Mesenchymal stem cell (in vitro differentiated cells and primary cell): ENCODE results near the gene SPATA22. TPM values are rescaled to one million over a fixed set of nuclear protein-coding genes. Genes with fewer than 3 reads are reported as not detected.
"Not testable (repeated sequence)": the region's sequence is repeated elsewhere in the genome, so short reads cannot be mapped to it uniquely, and the experiment has no call there.

Experiments used
- DNase-seq: peaks from one replicate; pipeline ENCODE4 v3.0.0-alpha.2; 2013
- H2AFZ ChIP-seq: one replicate; pipeline ENCODE4 v1.6.1; 2013; ENCODE audit warnings: low read depth, mild to moderate bottlenecking, control low read depth, inconsistent platforms, low read length, moderate library complexity
- H2AK5ac ChIP-seq: 2 replicates; pipeline ENCODE4 v1.6.1; 2013; ENCODE audit warnings: low read length, moderate library complexity, mild to moderate bottlenecking, inconsistent platforms; ENCODE audit not compliant: severe bottlenecking
- H2BK120ac ChIP-seq: one replicate; pipeline ENCODE4 v1.6.1; 2013; ENCODE audit warnings: low read depth, mild to moderate bottlenecking, inconsistent platforms, low read length, moderate library complexity
- H2BK12ac ChIP-seq, 2 experiments: one replicate each; pipeline ENCODE4 v1.6.1; 2013; ENCODE audit warnings: inconsistent platforms in 2 of 2, low read length in 2 of 2, mild to moderate bottlenecking in 2 of 2, moderate library complexity in 2 of 2, control low read depth in 1 of 2
- H2BK15ac ChIP-seq: one replicate; pipeline ENCODE4 v1.6.1; 2013; ENCODE audit warnings: mild to moderate bottlenecking, low read depth, inconsistent platforms; ENCODE audit not compliant: poor library complexity, severe bottlenecking
- H2BK5ac ChIP-seq: 2 replicates; pipeline ENCODE4 v1.6.1; 2013; ENCODE audit warnings: low read depth, mild to moderate bottlenecking, low read length, control low read depth, inconsistent platforms; ENCODE audit not compliant: poor library complexity, severe bottlenecking
- H3K14ac ChIP-seq, 2 experiments: one replicate each; pipeline ENCODE4 v1.6.1; 2013; ENCODE audit warnings: inconsistent platforms in 2 of 2, low read length in 2 of 2, control low read depth in 1 of 2, mild to moderate bottlenecking in 1 of 2, moderate library complexity in 1 of 2
- H3K18ac ChIP-seq, 2 experiments: one replicate each; pipeline ENCODE4 v1.6.1; 2013; ENCODE audit warnings: inconsistent platforms in 2 of 2, low read length in 2 of 2, control low read depth in 1 of 2, low read depth in 1 of 2, mild to moderate bottlenecking in 1 of 2
- H3K23ac ChIP-seq, 2 experiments: one replicate each; pipeline ENCODE4 v1.6.1; 2013; ENCODE audit warnings: inconsistent platforms in 2 of 2, low read length in 2 of 2, mild to moderate bottlenecking in 2 of 2, moderate library complexity in 2 of 2, control low read depth in 1 of 2
- H3K27ac ChIP-seq: 2 replicates; pipeline ENCODE4 v1.5.1; 2013; ENCODE audit warnings: mild to moderate bottlenecking, moderate library complexity, low read length, control low read depth, inconsistent platforms; ENCODE audit not compliant: poor library complexity, severe bottlenecking
- H3K27me3 ChIP-seq, 2 experiments: 2 replicates each; pipeline versions ENCODE4 v1.6.1 to v1.7.0; 2013; ENCODE audit warnings: low read length in 2 of 2, mild to moderate bottlenecking in 2 of 2, moderate library complexity in 2 of 2, control low read depth in 1 of 2, inconsistent platforms in 1 of 2; ENCODE audit not compliant: control insufficient read depth in 1 of 2, insufficient read depth in 1 of 2
- H3K36me3 ChIP-seq, 2 experiments: 2 replicates each; pipeline versions ENCODE4 v1.6.1 to v1.7.0; 2013; ENCODE audit warnings: low read length in 2 of 2, control low read depth in 1 of 2, inconsistent platforms in 1 of 2, low read depth in 1 of 2, mild to moderate bottlenecking in 1 of 2; ENCODE audit not compliant: insufficient read depth in 2 of 2, control insufficient read depth in 1 of 2
- H3K4ac ChIP-seq, 2 experiments: one replicate each; pipeline ENCODE4 v1.6.1; 2013; ENCODE audit warnings: inconsistent platforms in 2 of 2, low read length in 2 of 2, mild to moderate bottlenecking in 2 of 2, moderate library complexity in 2 of 2, control low read depth in 1 of 2, low read depth in 1 of 2
- H3K4me1 ChIP-seq: 2 replicates; pipeline ENCODE4 v1.6.1; 2013; ENCODE audit warnings: low read depth, low read length, control low read depth; ENCODE audit not compliant: control insufficient read depth, insufficient read depth
- H3K4me2 ChIP-seq: 2 replicates; pipeline ENCODE4 v1.6.1; 2013; ENCODE audit warnings: low read length, mild to moderate bottlenecking, inconsistent platforms; ENCODE audit not compliant: poor library complexity, severe bottlenecking
- H3K4me3 ChIP-seq, 2 experiments: 2 replicates each; pipeline versions ENCODE4 v1.5.1 to v1.7.0; 2013; ENCODE audit warnings: low read length in 2 of 2, mild to moderate bottlenecking in 2 of 2, control low read depth in 1 of 2, low read depth in 1 of 2; ENCODE audit not compliant: insufficient read depth in 1 of 2
- H3K79me1 ChIP-seq: replicated peaks from 2 replicates; pipeline ENCODE4 v1.6.1; 2013; ENCODE audit warnings: mild to moderate bottlenecking, control low read depth, low read length, inconsistent platforms; ENCODE audit not compliant: poor library complexity, severe bottlenecking
- H3K9ac ChIP-seq: 2 replicates; pipeline ENCODE4 v1.7.0; 2013; ENCODE audit warnings: mild to moderate bottlenecking, low read length, moderate library complexity
- H3K9me3 ChIP-seq: 2 replicates; pipeline ENCODE4 v1.7.0; 2013; ENCODE audit warnings: mild to moderate bottlenecking, low read length; ENCODE audit not compliant: control insufficient read depth
- H4K8ac ChIP-seq: one replicate; pipeline ENCODE4 v1.6.1; 2013; ENCODE audit warnings: inconsistent platforms, mild to moderate bottlenecking, low read length, moderate library complexity
- H4K91ac ChIP-seq: one replicate; pipeline ENCODE4 v1.6.1; 2013; ENCODE audit warnings: mild to moderate bottlenecking, low read length, inconsistent platforms
- WGBS: methylation state at CpG from one replicate; pipeline ENCODE4 v1.1.7; 2013; ENCODE audit warnings: mixed read lengths; 5-methylcytosine and 5-hydroxymethylcytosine counted together
- polyA plus RNA-seq, 2 experiments: library from polyadenylated mRNA; stranded (reverse); fragments of 200-250 nt; gene quantifications; one replicate each; pipeline ENCODE4 v1.2.3, GENCODE V29; 2013

The SPATA22 gene
- not detected for polyA plus RNA-seq (2013, experiment 1 of 2)
- polyA plus RNA-seq (2013, experiment 2 of 2): not detected

GRCh38 chr17:3471599-3471998 lies at the start of gene SPATA22:
Gene SPATA22, minus strand, starts transcription at chr17:3471819. Its CDS starts 2,494 bp downstream, at chr17:3469325.
- H3K23ac ChIP-seq: no peak within 1 kb of the TSS
- H3K27me3 ChIP-seq: no peaks in the 10 kb centered on the region
- no peak within 1 kb of the TSS for H4K8ac ChIP-seq
- no peak within 1 kb of the TSS for H3K27ac ChIP-seq
- no peak for DNase-seq
- no peaks in the 10 kb centered on the region for H3K4me1 ChIP-seq
- no peaks in the 10 kb centered on the region for H3K36me3 ChIP-seq
- H2BK15ac ChIP-seq: no peak within 1 kb of the TSS
- H2BK120ac ChIP-seq: no peak within 1 kb of the TSS
- 96% methylated on average over 38 of the region's 38 CpGs for WGBS
- H3K4ac ChIP-seq: no peak within 1 kb of the TSS
- no peak within 1 kb of the TSS for H3K4me2 ChIP-seq
- no peak within 1 kb of the TSS for H2BK5ac ChIP-seq
- H3K9me3 ChIP-seq: no peaks in the 10 kb centered on the region
- no peaks in the 10 kb centered on the region for H3K79me1 ChIP-seq
- H2BK12ac ChIP-seq: no peak within 1 kb of the TSS
- H2AK5ac ChIP-seq: no peak within 1 kb of the TSS
- H3K4me3 ChIP-seq: peak within 1 kb of the TSS in 1 of 2 experiments; percentile 10
- no peak within 1 kb of the TSS for H2AFZ ChIP-seq
- no peak within 1 kb of the TSS for H3K14ac ChIP-seq
- H4K91ac ChIP-seq: no peak within 1 kb of the TSS
- H3K9ac ChIP-seq: no peak within 1 kb of the TSS
- no peak within 1 kb of the TSS for H3K18ac ChIP-seq

GRCh38 chr17:3519472-3519871 lies 47.9 kb upstream of the SPATA22 start:
- H2AK5ac ChIP-seq, H3K9me3 ChIP-seq, H3K4me2 ChIP-seq, H3K4me3 ChIP-seq, H3K14ac ChIP-seq, H2BK15ac ChIP-seq, H2BK120ac ChIP-seq, H3K27ac ChIP-seq, H3K9ac ChIP-seq, H2BK5ac ChIP-seq, H3K18ac ChIP-seq, H3K79me1 ChIP-seq, H4K91ac ChIP-seq, H3K27me3 ChIP-seq, H2AFZ ChIP-seq, H4K8ac ChIP-seq, H3K23ac ChIP-seq, H3K4ac ChIP-seq, H3K4me1 ChIP-seq, DNase-seq, H2BK12ac ChIP-seq: not testable (repeated sequence)
- peaks cover 0 to 47% of the 10 kb centered on the region in 2 experiments for H3K36me3 ChIP-seq
- 84% methylated on average over 4 of the region's 4 CpGs for WGBS

GRCh38 chr17:3514873-3515272 lies 43.3 kb upstream of the SPATA22 start:
- Histone ChIP-seq H2BK12ac (no peak overlapping the region), H3K4me1 (peaks cover 8% of the 10 kb centered on the region), H3K27ac (no peak overlapping the region), H3K27me3 (no peaks in the 10 kb centered on the region), H3K23ac (no peak overlapping the region), H3K14ac (no peak overlapping the region), H4K8ac (no peak overlapping the region), H2AFZ (no peak overlapping the region), H3K79me1 (no peaks in the 10 kb centered on the region), H3K4me2 (no peak overlapping the region), H3K18ac (no peak overlapping the region), H3K9me3 (no peaks in the 10 kb centered on the region), H2BK15ac (no peak overlapping the region), H3K4me3 (no peak overlapping the region), H2BK120ac (no peak overlapping the region), H4K91ac (no peak overlapping the region), H2AK5ac (no peak overlapping the region), H3K36me3 (peaks cover 0 to 51% of the 10 kb centered on the region in 2 experiments), H3K9ac (no peak overlapping the region), H2BK5ac (no peak overlapping the region), H3K4ac (no peak overlapping the region)
- WGBS: 83% methylated on average over 9 of the region's 9 CpGs
- no peak for DNase-seq

GRCh38 chr17:3514167-3514566 lies 42.5 kb upstream of the SPATA22 start:
- H4K91ac ChIP-seq, H2BK5ac ChIP-seq, H2AK5ac ChIP-seq, DNase-seq, H3K27me3 ChIP-seq, H2AFZ ChIP-seq, H3K14ac ChIP-seq, H3K27ac ChIP-seq, H2BK15ac ChIP-seq, H3K9me3 ChIP-seq, H3K4me2 ChIP-seq, H3K4ac ChIP-seq, H4K8ac ChIP-seq, H2BK120ac ChIP-seq, H3K9ac ChIP-seq, H2BK12ac ChIP-seq, H3K23ac ChIP-seq, H3K4me3 ChIP-seq, H3K79me1 ChIP-seq, H3K18ac ChIP-seq, H3K4me1 ChIP-seq: not testable (repeated sequence)
- WGBS: 94% methylated on average over 11 of the region's 11 CpGs
- H3K36me3 ChIP-seq: peaks cover 0 to 44% of the 10 kb centered on the region in 2 experiments
